HepG2 (cell line): ENCODE data around the gene FOXR1. TPM values are rescaled to one million over a fixed set of nuclear protein-coding genes. Genes with fewer than 3 reads are reported as not detected.

Experiments used
- AKAP8 ChIP-seq: sonication (generic); formaldehyde crosslinking; IDR thresholded peaks from 2 replicates; pipeline ENCODE4 v1.5.1; 2020; ENCODE audit warnings: mild to moderate bottlenecking, missing genetic modification reagents
- CTCF ChIP-seq: sonication (generic); formaldehyde crosslinking; IDR thresholded peaks from 2 replicates; pipeline ENCODE4 v1.5.0; 2020; ENCODE audit warnings: mild to moderate bottlenecking, missing genetic modification reagents, moderate library complexity
- ELF4 ChIP-seq: sonication (generic); formaldehyde crosslinking; IDR thresholded peaks from 2 replicates; pipeline ENCODE4 v1.5.0; 2020; ENCODE audit warnings: missing genetic modification reagents, mild to moderate bottlenecking, moderate library complexity, borderline replicate concordance
- FOSL2 ChIP-seq: sonication (generic); formaldehyde crosslinking; IDR thresholded peaks from 2 replicates; pipeline ENCODE4 v1.4.0; 2020; ENCODE audit warnings: missing genetic modification reagents
- HOXD1 ChIP-seq: sonication (generic); formaldehyde crosslinking; IDR thresholded peaks from 2 replicates; pipeline ENCODE4 v1.5.0; 2020; ENCODE audit warnings: missing genetic modification reagents
- KLF16 ChIP-seq, 2 experiments: sonication (generic) in 1 of 2; formaldehyde crosslinking in 1 of 2; IDR thresholded peaks; 2 replicates each; pipeline versions ENCODE4 v1.6.1 to v1.8.0; 2016 to 2023; ENCODE audit warnings: missing genetic modification reagents in 2 of 2, missing compliant biosample characterization in 1 of 2
- MYPOP ChIP-seq: sonication (generic); formaldehyde crosslinking; IDR thresholded peaks from 2 replicates; pipeline ENCODE4 v1.8.1; 2023; ENCODE audit warnings: mild to moderate bottlenecking, moderate library complexity, missing genetic modification reagents
- NCOA2 ChIP-seq: sonication (generic); formaldehyde crosslinking; IDR thresholded peaks from 2 replicates; pipeline ENCODE4 v1.8.0; 2022; ENCODE audit warnings: inconsistent platforms
- NFKB2 ChIP-seq: sonication (generic); formaldehyde crosslinking; IDR thresholded peaks from 2 replicates; pipeline ENCODE4 v1.4.0; 2020; ENCODE audit warnings: missing genetic modification reagents, borderline replicate concordance
- POGZ ChIP-seq: sonication (generic); formaldehyde crosslinking; IDR thresholded peaks from 2 replicates; pipeline ENCODE4 v1.4.0; 2020; ENCODE audit warnings: mild to moderate bottlenecking, missing genetic modification reagents
- SP140L ChIP-seq: sonication (generic); formaldehyde crosslinking; IDR thresholded peaks from 2 replicates; pipeline ENCODE4 v1.4.0; 2020; ENCODE audit warnings: missing genetic modification reagents, borderline replicate concordance
- SP4 ChIP-seq: sonication (generic); formaldehyde crosslinking; IDR thresholded peaks from 2 replicates; pipeline ENCODE4 v1.8.1; 2023; ENCODE audit warnings: mild to moderate bottlenecking, missing genetic modification reagents
- STAT6 ChIP-seq: sonication (generic); formaldehyde crosslinking; IDR thresholded peaks from 2 replicates; pipeline ENCODE4 v1.4.0; 2020; ENCODE audit warnings: missing genetic modification reagents, mild to moderate bottlenecking, borderline replicate concordance
- THAP9 ChIP-seq: sonication (generic); formaldehyde crosslinking; IDR thresholded peaks from 2 replicates; pipeline ENCODE4; 2020; ENCODE audit warnings: missing genetic modification reagents, mild to moderate bottlenecking, borderline replicate concordance
- XRCC5 ChIP-seq: fragments of 200-400 bp; formaldehyde crosslinking; optimal IDR thresholded peaks from 2 replicates; pipeline ENCODE3; 2017; ENCODE audit warnings: mild to moderate bottlenecking, low read length
- ZNF317 ChIP-seq: sonication (generic); formaldehyde crosslinking; IDR thresholded peaks from 2 replicates; pipeline ENCODE4 v1.5.0; 2020; ENCODE audit warnings: mild to moderate bottlenecking, missing genetic modification reagents
- ZNF674 ChIP-seq: sonication (generic); formaldehyde crosslinking; IDR thresholded peaks from 2 replicates; pipeline ENCODE4 v1.5.0; 2020; ENCODE audit warnings: low read depth, mild to moderate bottlenecking, missing genetic modification reagents
- ZNF784 ChIP-seq: sonication (generic); formaldehyde crosslinking; IDR thresholded peaks from 2 replicates; pipeline ENCODE4 v1.5.1; 2020; ENCODE audit warnings: missing genetic modification reagents, mild to moderate bottlenecking, borderline replicate concordance
- polyA plus RNA-seq, 8 experiments: library from polyadenylated mRNA; depleted of rRNA in 3 of 8; stranded (reverse) in 7 of 8; unstranded in 1 of 8; fragments of >200 nt; fragmentation: Illumina TruSeq in 4 of 8; extraction: Trizol in 4 of 8; gene quantifications; 2 replicates each; pipeline versions ENCODE4 v1.2.1 to v1.2.3, GENCODE V29; 2011 to 2016; ENCODE audit warnings: low read depth in 4 of 8, missing spikeins in 1 of 8, mixed read lengths in 1 of 8; ENCODE audit not compliant: insufficient read depth in 1 of 8
- total RNA-seq, 5 experiments: library from RNA; depleted of rRNA; stranded (reverse); fragments of >200 nt; fragmentation: Illumina TruSeq; extraction: Trizol; gene quantifications; 2 replicates each; pipeline ENCODE4 v1.2.3, GENCODE V29; 2016; ENCODE audit warnings: low read depth in 1 of 5

FOXR1 gene
- total and polyA plus RNA-seq, 2 of the 13 experiments (the other 11 are each of a cell fraction or from before 2014, with no cell fraction given) = not detected

GRCh38 chr11:119018074-119018938 lies 46.7 kb downstream of the FOXR1 start, which contains the start of the genes RPS25 and TRAPPC4 (continued):
- TF ChIP-seq CTCF (peak; percentile 53), NCOA2 (CRISPR knock-in tag) (peak; percentile 33; the same call in 1 of the 2 replicates), XRCC5 (peak; percentile 60), THAP9 (CRISPR knock-in tag) (peak; percentile 97), SP4 (CRISPR knock-in tag) (peak; percentile 90), STAT6 (CRISPR knock-in tag) (peak; percentile 94), AKAP8 (CRISPR knock-in tag) (peak; percentile 56; the same call in 1 of the 2 replicates), MYPOP (peak; percentile 92; the same call in 1 of the 2 replicates), HOXD1 (0 out of 2 replicates have a peak, but pooled peaks have one; percentile 72), POGZ (CRISPR knock-in tag) (peak; percentile 8), ZNF674 (CRISPR knock-in tag) (0 out of 2 replicates have a peak, but pooled peaks have one; percentile 27), ZNF784 (CRISPR knock-in tag) (peak; percentile 92), ZNF317 (peak; percentile 35; the same call in 1 of the 2 replicates), KLF16 (CRISPR knock-in tag; IDR thresholded peaks at IDR 0.05) (peak in 1 of 2 experiments; percentile 62; a peak in 2 of 4 replicates), ELF4 (CRISPR knock-in tag) (peak; percentile 92), SP140L (CRISPR knock-in tag) (no peak), NFKB2 (CRISPR knock-in tag) (peak; percentile 59; the same call in 1 of the 2 replicates), FOSL2 (CRISPR knock-in tag) (peak; percentile 22; the same call in 1 of the 2 replicates)
